AG09319 (cell line): ENCODE data around the gene PTTG1IP.
"Not testable (repeated sequence)": the region's sequence is repeated elsewhere in the genome, so short reads cannot be mapped to it uniquely, and the experiment has no call there.

ENCODE experiments used
- DNase-seq: peaks from one replicate; pipeline ENCODE4 v3.0.0-alpha.2; 2010; ENCODE audit warnings: low read depth; ENCODE audit errors: extremely low read depth
- CTCF ChIP-seq: IDR thresholded peaks from 2 replicates; pipeline ENCODE4 v1.5.1; 2011; ENCODE audit warnings: low read depth, mild to moderate bottlenecking, inconsistent platforms, low read length, moderate library complexity

Gene PTTG1IP

DNA sequence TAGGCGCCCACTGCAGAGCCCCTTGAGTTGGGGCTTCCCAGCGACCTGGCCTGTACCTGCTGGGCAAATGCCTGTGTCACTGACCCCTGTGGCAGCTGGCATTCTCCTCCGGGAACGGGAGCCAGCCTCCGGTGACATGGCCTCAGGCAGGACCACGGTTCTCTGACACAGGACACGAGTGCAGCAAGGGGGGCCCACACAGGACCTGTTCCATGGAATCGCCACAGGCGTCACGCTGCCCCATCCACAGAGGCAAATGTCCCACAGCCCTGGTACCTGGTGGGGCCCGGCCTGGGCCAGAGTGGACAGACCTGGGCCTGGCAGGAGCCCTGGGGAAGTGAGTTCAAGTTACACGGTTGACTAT, 44.6 kb upstream of the PTTG1IP start:
- TF ChIP-seq CTCF: no peak
- DNase-seq: no peak

DNA sequence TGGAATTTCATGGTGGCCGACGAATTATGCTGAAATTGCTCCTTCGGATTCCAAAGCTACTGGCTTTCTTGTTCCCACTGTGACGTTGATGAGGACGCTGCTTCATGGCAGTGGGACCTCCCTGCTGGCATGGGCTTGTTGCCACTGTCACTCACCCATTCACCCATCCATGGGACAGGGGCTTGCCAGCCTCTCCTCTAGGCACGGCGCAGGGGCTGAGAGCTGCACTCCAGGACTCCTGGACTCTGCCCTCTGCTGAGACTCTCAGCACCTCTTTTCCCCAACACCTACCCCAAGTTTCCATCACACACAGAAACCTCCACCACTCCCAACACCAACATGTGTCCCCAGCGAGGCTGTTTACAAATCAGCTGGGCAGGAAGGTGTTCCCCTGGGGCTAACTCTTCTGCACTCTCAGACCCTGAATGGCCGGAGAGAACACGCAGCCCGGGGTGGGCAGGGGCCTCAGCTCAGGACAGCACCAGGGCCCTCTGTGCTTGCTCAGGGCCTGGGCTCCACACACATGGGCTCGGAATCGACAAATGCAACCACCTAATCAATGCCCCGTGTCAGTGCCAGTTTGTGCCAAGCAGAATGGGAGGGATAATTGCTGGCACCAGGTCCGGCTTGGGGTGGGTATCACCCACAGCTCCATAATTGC, 44.1 kb upstream of the PTTG1IP start:
- TF ChIP-seq CTCF: no peak
- no peak for DNase-seq

- DNase-seq: no peak
- no peak for TF ChIP-seq CTCF
Measured at GRCh38 chr21:44916965-44917364, 43.5 kb upstream of the PTTG1IP start.

DNA sequence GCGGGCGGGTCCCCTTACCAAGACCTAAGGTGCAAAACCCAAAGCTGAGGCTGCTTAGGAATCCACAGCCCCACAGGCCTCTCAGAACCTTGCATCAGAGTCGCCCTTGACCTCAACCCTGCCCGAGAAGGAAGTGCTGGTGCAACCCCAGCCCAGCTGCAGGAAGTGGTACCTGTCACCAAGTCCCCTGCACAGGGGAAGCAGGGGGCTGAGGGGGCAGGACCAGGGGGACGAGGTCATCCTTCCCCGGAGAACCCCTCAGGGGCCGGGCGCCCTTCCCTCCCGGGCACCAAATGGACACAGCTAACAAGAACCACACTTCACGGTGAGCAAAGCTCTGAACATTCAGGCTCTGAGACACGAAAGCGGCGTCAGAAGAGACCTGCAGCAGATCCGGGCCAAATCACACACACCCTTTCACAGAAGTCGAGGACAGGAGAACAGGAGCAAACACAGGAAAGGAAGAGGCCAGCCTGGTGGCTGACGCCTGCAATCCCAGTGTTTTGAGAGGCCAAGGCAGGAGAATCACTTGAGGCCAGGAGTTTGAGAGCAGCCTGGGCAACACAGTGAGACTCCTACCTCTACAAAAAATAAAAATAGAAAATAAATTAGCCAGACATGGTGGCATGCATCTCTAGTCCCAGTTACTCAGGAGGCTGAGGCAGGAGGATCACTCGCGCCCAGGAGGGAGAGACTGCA, 40.8 kb upstream of the PTTG1IP start:
- no peak for DNase-seq
- no peak for TF ChIP-seq CTCF

GRCh38 chr21:44913425-44914175, 40.1 kb upstream of the PTTG1IP start:
- no peak for DNase-seq
- TF ChIP-seq CTCF: no peak

GRCh38 chr21:44912506-44913412, 39.3 kb upstream of the PTTG1IP start:
- DNase-seq: not testable (repeated sequence)

DNA sequence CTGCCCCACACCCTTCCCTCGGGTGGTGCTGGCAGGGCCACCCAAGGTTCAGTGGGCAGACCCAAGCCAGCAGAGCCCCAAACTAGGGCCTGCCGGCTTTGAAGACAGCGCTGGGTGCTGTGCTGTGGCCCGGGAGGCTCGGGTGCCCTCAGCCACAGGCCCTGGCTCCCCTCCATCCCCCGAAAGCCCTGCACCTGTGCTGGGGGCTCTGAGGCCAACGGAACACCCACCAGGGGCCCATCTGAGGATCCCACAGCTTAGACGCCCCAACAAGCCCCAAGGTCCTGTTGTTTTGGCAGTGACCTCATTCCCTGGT, 38.6 kb upstream of the PTTG1IP start:
- DNase-seq: no peak
- no peak for TF ChIP-seq CTCF
